NCI-H69 (cell line): Measurements from ENCODE around the gene SH3PXD2A.
A peak's percentile ranks its signal among the peaks of the same experiment; 100 is the strongest.

ENCODE experiments used
- DNase-seq: peaks from one replicate; lab custom pipeline; 2025; lab: John Stamatoyannopoulos, UW

SH3PXD2A gene

DNA sequence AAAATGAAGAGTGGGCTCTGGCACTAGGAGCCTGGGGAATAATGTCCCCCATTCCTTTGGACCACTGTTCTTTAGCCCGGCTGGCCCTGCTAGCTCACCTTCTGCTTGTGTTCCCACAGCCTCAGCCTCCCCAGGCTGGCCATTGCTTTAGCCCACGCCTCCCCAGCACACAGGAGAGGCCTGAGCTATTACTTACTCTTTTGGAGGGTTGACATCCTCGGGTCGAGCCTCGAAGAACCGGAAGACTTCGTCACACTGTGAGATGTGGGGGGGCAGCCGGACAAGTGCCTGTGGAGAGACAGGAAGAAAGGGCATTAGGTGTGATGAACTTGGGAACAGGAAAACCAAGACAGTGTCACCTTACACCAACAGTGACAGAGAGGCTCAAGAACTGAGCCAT, 131.3 kb downstream of the SH3PXD2A start:
- no peak for DNase-seq

DNA sequence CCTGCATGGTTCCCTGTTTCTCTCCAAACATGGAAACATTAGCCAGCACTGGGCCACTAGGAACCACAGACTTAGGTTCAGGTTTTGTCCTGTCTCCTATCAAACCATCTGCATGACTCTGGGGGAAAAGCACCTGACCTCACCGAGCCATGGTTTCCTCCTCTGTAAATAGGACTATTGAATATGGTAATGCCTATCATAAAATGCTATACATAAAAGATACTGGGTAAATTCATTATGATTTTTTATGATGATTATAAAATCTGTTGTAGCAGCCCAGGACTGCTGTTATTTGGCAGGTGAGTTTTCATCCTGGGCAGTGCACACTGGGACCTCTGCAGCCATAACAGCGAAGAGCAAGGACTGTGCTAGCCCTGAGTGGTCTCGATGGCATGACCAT, 131.8 kb downstream of the SH3PXD2A start:
- no peak for DNase-seq

DNA sequence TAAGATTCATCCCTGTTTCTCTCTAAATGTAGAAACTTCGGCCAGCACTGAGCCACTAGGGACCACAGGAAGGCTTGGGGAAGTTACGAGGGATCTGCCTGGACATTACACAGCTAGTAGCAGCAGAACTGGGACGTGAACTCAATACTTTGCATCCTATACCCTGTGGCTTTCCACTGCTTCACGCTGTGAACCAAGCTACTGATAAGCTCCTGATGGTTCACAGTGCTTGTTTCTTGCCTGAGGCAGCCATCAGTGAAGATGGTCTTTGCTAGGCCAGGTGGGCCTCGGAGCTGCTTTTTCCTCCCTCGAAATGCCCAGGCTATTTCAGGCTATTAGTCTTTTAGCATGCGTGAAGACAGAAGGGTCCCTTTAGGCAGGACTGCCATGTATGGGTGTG, 132.7 kb downstream of the SH3PXD2A start:
- DNase-seq = no peak

DNA sequence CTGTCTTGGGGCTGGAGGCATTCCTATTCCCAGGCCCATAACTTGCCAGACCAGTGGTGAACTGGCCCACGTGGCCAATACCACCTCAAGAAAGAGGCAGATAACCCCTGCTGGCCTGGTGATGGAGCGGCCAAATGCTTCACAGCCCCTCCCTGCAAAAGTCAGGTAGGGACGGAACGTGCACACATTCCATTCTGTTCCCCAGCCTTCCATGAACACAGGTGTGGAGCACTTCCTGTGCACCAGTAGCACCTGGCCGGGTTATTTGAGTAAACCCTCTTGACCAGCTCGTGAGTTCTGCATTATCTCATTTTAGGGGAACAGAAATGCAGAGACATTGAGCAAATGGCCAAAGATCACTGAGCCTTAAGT, 134.4 kb downstream of the SH3PXD2A start:
- no peak for DNase-seq

DNA sequence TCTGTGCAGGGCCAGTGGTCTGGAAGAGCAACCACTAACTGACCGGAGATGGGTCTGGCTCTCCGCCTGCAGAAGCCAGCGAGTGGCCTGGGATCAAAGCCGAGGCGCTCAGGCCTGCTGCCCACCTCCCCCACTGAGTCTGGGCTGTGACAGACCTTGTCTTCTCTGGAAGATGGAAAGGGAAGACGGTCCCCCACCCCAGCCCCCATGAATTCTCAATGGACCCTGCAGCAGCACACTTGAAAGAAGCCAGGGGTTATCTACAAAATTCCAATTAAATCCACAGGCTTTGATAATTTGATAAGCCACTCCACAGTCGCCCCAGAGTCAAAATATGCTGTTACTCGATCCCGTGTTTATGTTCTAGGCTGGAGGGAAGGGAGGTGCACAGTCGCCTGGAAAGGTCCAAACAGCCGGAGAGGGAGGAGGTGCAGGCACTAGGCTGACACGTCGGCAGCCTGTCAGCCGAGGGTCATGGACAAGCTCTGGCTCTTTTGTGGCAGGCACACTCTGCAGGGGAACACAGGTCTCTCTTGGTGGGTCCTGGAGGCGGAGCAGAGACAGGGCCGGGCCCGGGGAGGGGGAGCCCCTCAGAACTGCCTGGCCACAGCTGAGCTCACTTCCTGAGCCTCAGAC, 134.9 kb downstream of the SH3PXD2A start:
- no peak for DNase-seq

DNA sequence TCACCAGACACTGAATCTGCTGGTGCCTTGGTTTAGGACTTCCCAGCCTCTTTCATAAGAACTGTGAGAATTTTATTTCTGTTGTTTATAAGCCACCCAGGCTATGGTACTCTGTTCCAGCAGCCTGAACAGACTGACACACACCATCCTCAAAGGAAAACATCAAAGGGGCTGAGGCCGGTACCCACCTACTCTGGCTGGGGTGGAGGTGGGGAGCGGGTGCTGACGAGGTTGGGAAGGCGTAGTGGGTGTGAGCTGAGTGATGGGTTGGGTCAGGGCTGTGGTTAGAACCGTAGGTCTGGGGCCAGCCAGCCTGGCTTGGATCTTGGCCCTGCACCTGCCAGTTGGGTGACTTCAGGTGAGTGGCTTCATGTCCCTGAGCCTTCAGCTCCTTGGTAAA, 136.3 kb downstream of the SH3PXD2A start:
- no peak for DNase-seq

DNA sequence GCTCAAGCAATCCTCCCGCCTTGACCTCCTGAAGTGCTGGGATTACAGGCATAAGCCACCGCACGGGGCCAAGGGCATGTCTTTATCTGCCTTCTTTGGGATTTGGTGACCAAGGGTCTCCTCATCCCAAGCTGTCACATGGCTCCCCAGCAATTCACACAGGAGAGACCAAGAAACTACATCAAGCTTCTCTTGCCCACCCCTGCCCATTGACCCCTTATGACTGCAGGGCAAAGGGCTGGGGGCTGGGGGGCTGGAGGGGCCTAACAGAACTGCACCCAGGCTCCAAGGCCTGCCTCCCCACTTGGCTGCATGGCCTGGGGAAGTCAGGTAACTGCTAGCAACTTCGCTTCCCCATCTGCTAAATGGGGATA, 137.1 kb downstream of the SH3PXD2A start:
- DNase-seq = no peak

DNA sequence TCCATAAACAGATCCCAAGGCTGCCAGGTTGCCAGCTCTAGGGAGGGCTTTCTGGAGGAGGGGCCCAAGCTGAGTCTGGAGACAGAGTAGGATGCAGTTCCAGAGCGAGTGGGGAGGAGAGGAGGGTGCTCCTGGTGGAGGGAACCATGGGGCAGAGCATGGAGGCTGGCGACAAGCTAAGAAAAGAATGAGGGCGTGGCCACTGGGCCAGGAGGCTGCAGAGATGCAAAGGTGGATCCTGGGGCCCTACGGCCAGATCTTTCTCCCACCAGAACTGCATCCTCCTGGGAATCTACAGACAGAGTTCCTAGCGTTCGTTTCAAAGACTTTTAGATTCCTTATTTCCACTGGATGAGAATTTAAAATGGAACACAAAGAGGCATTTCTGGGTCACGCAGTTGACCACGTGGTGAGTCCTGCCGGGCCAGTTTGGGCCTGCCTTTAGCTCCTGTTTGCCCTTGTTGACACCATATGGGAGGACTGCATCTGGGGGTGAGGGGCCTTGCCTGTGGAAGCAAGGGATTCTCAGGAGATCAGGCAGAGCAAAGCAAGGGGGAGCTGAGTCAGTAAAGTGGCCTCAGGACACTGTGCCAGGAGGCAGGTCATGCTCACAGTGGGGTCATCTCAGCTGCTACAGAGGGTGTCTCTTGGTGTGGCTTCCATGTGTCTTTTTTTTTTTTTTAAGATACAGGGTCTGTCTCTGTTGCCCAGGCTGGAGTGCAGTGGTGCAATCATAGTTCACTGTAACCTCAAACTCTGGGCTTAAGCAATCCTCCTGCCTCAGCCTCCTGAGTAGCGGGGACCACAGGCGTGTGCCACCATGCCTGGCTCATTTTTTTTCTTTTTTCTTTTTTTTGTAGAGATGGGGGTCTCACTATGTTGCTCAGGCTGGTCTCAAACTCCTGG, 137.8 kb downstream of the SH3PXD2A start:
- peak; percentile 24 for DNase-seq

DNA sequence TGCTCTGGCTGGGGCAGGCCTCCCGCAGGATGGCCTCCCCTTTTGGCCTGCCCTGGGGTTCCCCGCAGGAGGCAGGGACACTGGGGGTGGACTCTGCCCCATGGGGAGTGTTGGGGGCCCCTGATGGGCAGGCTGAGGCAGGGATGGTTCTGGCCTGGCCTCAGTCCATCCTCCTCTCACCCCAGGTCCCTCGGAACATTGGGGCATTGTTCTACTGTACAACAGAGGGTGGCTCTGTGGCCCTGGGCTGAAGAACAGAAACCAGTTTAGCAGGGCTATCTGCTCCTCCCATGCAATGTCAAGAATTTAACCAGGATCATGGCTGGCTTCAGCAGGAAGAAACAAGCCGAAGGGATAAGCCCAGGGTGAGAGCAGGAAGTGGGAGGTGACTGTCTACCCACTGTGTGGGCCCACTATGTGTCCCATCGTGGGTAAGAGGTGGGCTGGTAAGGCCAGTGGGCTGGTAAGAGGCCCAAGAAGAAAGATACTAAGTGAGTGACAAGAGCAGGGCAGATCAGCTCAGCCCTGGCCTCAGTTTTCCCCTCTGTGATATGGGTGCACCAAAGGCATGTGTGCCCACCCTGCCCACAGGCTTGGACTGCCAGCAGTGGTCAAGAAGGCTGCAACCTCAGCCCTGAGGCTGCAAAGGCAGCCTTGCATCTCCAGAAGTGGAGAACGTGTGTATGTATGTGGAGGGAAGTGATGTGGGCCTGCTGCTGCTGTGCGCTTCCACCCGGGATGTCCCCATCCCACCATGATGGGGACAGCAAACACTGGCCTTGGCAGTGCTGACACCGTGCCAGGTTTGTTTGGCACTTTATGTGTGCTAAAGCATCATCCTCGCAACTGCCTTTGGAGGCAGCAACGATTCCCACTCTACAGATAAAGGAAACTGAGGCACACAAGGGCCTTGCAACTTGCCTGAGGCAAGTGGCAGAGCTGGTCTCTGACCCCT, 138.9 kb downstream of the SH3PXD2A start:
- no peak for DNase-seq

DNA sequence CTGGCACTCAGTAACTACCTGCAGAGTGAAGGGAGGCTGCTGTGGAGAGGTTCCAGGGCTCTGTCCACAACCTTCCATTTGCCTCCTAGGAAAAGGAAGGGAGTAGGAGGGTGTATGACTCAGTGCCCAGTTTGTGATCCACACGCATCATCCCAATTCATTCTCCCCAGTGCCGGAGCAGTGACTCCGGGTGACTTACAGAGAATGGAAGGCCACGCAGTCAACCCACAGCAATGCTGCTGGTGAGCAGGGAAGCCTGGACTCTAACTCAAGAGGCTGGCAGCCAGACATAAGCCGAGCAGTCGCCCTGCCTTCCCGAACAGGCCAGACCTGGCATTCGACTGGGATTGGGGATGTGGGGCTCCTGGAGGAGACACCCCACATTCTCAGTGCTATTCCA, 139.9 kb downstream of the SH3PXD2A start:
- DNase-seq = no peak

DNA sequence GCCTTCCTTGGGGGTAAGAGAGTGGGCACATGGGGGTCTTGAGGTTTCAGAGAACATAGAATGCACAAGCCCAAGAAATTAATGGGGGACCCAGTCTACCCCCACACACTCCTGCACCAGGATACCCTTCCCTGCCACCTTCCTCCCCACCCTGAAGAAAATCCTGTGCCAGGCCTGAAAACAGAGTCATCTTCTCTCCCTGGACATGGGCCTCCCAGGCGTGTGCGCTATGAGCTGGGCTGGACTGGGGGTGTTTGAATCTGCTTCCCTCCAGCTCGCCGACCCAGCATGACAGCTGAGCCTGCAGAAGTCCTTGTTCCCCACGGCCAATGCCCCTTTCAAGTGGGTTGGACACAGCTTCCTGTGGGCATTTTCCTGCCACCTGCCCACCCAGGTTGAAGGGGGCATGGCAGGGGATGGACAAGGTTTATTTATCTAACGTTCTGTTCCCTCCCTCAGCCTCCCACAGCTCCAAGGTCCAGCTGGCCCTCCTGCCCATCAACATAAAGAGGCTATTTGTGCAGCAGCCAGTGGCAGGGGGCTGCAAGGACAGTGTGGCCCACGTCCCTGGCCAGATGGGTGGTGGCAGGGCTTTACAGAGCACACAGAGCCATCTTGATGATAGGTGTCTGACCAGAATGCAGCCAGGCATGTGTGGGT, 141.0 kb downstream of the SH3PXD2A start:
- DNase-seq = no peak

DNA sequence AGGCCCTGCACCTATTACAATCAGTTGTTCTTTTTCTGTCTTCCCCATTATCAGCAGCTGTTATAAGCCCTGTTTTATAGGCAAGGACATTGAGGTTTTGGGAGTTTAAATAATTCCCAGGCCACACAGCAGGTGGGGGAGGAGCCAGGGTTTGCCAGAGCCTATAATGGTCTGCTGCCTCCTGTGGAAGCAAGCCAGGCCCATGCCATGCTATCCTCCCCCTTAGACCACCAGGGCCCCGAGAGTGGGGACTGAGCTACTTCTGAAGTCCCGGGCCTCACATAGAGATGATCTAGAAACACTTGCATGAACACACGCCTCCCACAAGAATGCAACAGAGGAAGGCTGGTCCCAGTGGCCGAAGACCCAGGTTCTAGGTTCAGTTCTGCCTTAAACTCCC, 141.7 kb downstream of the SH3PXD2A start:
- no peak for DNase-seq

DNA sequence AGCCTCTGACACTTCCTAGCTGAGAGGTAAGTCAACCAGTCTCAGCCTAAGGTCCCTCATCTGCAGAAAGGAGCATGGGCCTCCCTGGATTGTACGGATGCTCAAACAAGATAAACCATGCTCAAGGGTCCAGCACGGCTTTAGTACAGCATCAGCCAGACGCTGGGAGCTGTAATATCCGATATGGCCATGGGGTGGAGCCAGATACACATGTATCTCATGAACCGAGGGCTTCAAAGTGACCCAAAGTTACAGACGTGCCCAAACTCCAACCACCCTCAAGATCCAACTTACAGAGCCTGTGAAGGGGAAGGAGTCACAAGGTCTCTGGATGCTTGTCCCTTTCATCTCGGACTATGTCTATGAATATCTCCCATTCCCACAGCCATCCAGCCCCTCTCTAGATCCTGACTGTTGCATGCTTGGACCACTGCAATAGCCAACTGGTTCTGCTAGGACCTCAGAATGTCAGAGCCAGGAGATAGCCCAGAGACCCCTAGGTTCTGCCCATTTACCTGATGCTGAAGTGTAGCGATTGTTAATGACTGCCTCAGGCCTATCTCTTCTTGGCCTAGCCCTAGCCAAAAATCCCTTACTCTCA, 142.4 kb downstream of the SH3PXD2A start:
- peak; percentile 62 for DNase-seq

DNA sequence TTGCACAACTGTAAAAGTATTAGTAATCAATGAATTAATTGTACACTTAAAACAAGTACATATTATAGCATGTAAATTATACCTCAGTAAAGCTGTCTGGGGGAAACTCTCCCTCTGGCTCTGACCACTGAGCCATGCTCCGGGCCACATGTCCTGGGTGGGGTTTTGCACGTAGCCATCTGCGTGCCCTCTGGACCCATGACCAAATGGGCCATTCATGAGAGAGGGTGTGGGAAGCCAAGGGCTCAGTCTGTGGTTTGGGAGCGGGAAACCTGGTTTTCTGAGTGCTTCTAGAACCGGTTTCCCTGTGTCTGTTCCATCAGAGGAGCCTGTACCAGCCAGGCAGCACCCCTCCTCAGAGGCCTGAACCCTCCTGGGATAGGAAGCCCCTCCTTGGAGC, 143.2 kb downstream of the SH3PXD2A start:
- no peak for DNase-seq

DNA sequence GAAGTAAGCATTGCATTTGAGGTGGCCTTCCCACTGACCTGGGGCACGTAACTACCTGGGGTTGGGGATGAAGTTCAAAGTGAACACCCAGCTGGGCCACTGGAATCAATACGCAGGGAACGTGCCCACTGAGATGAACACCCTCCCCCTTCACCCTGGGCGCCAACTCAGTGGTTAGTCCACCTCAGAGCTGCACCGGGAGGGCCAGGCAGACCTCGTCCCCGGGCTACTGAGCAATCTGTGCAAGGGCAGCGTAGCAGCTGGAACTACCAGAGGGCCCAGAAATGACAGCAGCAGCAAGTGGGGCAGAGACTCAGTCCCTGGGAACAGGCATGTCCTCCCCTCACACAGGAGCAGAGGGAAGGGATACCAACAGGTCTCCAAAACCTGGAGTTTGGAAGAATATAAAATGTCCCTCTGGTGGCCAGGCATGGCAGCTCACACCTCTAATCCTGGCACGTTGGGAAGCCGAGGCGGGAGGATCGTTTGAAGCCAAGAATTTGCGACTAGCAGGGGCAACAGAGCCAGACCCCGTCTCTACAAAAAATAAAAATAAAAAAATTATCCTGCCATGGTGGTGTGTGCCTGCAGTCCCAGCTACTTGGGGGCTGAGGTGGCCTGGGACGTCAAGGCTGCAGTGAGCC, 143.9 kb downstream of the SH3PXD2A start:
- DNase-seq = no peak

DNA sequence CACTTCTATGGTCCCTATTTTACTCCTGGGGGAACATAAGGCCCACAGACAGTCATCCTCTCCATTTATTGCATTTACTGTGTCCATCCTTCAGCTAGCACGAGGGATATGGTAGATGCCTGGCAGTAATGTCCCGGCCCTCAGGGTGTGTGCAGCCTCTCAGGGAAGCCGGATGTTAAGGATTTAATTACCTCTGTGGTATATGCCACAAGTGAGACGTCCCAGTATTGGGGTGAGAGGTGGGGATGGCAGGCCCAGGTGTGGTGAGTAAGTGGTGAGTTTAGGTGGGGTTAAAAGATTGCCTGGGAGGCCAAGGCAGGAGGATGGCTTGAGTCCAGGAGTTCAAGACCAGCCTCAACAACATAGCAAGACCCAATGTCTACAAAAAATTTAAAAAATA, 144.9 kb downstream of the SH3PXD2A start:
- no peak for DNase-seq

DNA sequence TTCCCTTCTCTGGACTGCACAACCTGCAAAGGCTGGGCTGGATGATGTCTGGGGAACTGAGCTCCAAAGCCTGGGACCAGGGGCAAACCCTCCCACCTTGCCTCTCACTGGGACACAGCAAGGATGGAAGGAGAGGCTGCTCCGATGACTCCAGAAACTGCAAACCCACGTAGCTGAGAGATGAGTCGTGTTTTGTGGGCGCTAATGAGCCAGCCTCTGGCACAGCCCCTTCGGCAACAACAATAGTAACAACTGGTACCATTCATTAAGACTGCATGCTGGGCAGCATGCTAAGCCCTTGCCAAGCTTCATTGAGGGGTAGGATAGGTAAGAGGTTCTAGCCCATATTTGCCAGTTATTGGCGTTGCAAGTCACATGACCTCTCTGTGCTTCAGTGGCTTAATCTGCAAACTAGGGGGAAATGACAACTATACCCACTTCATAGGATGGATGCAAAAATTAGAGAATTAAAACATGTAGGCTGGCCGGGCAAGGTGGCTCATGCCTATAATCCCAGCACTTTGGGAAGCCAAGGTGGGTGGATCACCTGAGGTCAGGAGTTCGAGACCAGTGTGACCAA, 145.9 kb downstream of the SH3PXD2A start:
- DNase-seq = peak; percentile 59

DNA sequence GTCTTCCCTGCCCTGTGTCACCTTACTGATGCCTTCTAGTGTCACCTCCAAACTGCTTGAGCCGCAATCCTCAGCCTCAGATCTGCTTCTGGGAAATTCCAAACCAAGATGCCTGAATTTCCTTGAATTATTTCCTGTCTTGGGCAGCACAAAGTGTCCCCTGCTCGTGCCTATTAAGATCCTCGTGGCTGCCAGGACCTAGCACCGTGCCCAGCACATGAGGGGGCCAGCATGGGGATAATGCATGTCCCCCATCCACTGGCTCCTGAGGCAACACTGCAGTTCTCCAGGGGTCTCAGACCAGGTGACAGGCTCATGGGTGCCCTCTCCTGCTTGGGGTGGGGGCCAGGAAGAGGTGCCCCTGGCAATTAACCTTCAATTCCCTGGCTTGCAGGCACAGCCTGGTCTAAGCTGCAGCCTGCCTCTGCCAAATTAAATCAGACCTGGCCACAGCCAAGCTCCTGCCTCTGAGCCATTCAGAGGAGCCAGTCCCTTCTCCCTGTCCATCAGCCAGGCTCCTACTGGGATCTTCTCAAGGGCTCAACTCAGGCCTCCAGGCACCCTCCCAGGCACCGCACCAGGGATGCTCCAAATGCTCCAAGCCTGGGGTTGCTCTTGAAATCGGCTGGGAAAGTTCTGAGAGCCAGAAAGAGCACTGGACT, 146.6 kb downstream of the SH3PXD2A start:
- DNase-seq = no peak

DNA sequence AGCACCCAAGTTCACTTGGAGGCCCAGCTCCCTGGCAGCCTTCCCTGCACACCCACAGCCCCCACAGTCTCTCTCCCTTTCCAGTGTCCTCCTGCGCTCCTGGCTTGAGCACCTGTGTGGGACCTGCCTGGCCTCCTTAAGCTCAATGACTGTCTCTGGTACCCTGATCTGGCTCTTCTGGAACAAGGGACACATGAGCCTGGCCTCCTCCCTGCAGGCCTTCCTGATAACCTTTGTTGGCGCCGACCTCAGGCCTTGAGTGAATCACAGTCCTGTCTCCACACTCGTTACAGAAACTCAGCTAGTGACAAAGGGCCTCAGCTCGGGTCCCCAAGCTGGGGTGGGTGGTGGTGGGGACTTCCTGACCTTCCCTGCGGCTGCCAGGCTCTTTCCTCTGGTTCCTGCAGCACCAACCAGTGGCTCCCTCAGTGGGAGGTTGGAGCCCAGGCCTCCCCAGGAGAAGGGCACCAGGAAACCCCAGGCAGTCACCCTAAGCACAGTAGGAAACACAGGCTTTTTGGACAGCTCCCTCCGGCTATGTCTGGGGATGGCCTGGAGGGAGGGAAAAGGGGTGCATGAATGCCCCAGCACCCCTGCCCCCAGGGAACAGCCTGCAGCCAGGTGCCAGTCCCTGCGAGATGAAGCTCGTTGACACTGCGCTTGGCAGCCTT, 147.3 kb downstream of the SH3PXD2A start:
- DNase-seq = no peak

DNA sequence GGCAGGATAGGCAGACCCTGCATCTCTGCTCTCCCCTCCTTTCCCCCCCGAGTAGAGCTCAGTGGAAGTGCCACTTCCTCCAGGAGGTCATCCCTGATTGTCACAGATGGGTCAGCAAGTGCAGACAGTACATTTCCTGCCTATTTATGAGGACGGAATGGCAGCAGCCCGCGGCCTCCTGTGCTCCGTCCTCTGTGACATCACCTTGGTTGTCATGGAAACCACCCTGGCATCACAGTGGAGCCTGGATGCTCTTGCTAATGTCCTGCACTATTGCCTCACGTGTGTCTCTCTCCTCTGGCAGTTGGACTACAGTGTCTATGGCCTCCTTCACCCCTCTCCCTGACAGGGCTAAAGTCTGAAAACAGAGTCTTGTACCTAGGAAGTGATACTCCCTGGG, 148.6 kb downstream of the SH3PXD2A start:
- no peak for DNase-seq
